H1 (cell line): ENCODE results near the gene ZNF576.

ENCODE experiments used
- BCL11A ChIP-seq, 2 experiments: IDR thresholded peaks; one replicate each; pipeline ENCODE4 v1.6.1; 2011; ENCODE audit warnings: low read depth in 2 of 2, low read length in 2 of 2, mild to moderate bottlenecking in 2 of 2
- CTCF ChIP-seq, 3 experiments: IDR thresholded peaks; 1 replicate in 2 of 3; 2 replicates in 1 of 3; pipeline versions ENCODE4 v1.5.1 to v1.6.1; 2011; ENCODE audit warnings: low read length in 3 of 3, mild to moderate bottlenecking in 3 of 3, inconsistent platforms in 2 of 3, low read depth in 1 of 3, moderate library complexity in 1 of 3; ENCODE audit not compliant: insufficient read depth in 1 of 3; ENCODE audit errors: control extremely low read depth in 1 of 3
- POLR2A ChIP-seq, 2 experiments: IDR thresholded peaks; 1 replicate in 1 of 2; 2 replicates in 1 of 2; pipeline ENCODE4 v1.6.1; 2011; ENCODE audit warnings: low read depth in 2 of 2, low read length in 2 of 2, mild to moderate bottlenecking in 2 of 2; ENCODE audit errors: control extremely low read depth in 1 of 2
- POLR2AphosphoS5 ChIP-seq: IDR thresholded peaks from 2 replicates; pipeline ENCODE4 v1.6.1; 2011; ENCODE audit warnings: low read depth, low read length
- SIX5 ChIP-seq: IDR thresholded peaks from 2 replicates; pipeline ENCODE4 v1.6.1; 2011; ENCODE audit warnings: mild to moderate bottlenecking, low read depth, low read length
- SP1 ChIP-seq: IDR thresholded peaks from 2 replicates; pipeline ENCODE4 v1.6.1; 2011; ENCODE audit warnings: low read depth, low read length
- SP4 ChIP-seq: IDR thresholded peaks from 2 replicates; pipeline ENCODE4 v1.6.1; 2012; ENCODE audit warnings: low read length, inconsistent platforms

- TF ChIP-seq CTCF (IDR thresholded peaks at IDR 0.05; ENCODE audit: control extremely low read depth in 1 of 3, insufficient read depth in 1 of 3, low read depth in 1 of 3, low read length in 3 of 3) = no peak
- TF ChIP-seq POLR2AphosphoS5 = peak; percentile 8; the same call in 1 of the 2 replicates
- peak; percentile 8 to 43; a peak in 2 of 3 replicates for TF ChIP-seq POLR2A (IDR thresholded peaks at IDR 0.05; ENCODE audit: control extremely low read depth in 1 of 2, low read depth in 2 of 2, low read length in 2 of 2)
- no peak for TF ChIP-seq BCL11A (IDR thresholded peaks at IDR 0.05; ENCODE audit: low read depth in 2 of 2, low read length in 2 of 2)
- TF ChIP-seq SP1 = no peak
- TF ChIP-seq SIX5 = no peak
- no peak for TF ChIP-seq SP4
Observed at GRCh38 chr19:43620061-43621001, 23.9 kb downstream of the ZNF576 start.
